Tongue (tissue), 2 donors: ENCODE measurements around the gene NIM1K. TPM values are rescaled to one million over a fixed set of nuclear protein-coding genes. Genes with fewer than 3 reads are reported as not detected.
"Not testable (repeated sequence)": the region's sequence is repeated elsewhere in the genome, so short reads cannot be mapped to it uniquely, and the experiment has no call there.

Experiments used
- DNase-seq: peaks from one replicate; pipeline ENCODE4 v3.0.0-alpha.2; 2015
- total RNA-seq: library from RNA; depleted of rRNA; stranded (reverse); fragments of >200 nt; gene quantifications from one replicate; pipeline ENCODE4 v1.2.3, GENCODE V29; 2014

NIM1K gene
- total RNA-seq, 1 donor from 2014 or later = 1.0 TPM

DNA sequence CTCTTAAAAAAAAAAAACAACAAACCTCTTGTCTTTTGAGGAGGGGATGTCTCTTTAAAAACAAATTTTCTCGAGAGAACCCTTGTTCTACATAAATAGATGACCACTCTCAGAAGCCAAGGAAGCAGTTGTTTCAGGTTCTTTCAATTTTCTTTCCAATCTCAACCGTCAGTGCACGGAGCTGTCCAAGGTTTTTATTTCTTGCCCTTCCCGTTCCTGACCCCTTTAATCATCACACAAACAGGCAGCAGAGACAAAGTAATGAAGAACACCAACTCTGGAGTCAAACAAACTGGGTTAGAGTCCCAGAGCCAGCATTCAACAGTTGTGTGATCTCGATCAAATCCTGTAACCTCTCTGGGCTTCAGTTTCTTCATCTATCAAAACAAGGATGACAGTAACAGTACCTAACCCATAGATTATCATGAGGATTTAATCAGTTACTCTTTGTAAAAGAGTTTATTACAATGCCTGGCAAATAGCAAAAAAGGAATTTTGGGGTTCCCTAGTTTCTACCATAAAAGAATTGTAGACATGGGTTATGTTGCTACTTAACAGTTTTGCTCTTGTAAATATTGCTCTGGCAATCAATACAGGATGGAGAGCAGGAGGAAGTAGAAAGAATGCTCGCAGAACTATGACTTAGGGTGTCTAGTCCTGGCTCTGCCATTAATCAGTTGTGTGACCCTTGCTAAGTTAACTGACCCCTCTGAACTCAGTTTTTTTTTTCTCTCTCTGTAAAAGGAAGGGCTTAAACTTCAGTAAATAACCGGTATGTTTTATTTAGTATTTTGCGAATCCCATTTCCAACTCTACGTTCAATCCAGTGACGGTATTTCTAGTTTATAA lies 1.0 kb upstream of the NIM1K start:
- DNase-seq = peak; percentile 55

DNA sequence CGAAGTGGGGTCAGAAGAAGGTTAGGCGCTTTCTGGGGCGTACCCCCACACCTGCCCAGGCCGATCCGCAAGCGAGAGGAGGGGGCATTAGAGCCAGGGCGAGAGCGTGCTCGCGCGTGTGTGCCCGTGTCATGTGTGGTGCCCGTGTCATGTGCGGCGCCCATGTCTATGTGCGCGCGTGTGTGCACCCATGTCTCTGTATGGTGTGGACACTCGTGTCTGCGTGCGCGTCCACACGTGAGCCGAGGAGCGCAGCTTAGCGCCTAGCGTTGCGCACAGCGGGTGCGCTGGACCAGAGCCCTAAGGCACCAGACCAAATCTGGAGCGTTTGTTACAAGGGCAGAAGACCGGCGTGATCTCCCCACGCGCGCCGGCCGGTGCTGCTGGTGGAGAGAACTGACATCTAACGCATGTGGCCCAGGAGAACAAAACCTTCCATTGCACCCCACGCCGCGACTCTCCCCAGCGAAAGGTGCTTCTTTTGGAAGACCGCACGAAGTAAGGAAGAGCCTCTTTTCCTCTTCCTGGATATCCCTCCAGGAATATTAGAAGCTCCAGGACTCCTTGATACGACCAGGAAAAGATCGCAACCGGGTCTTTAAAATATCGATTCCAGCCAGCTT lies 644 bp downstream of the NIM1K start:
- DNase-seq = peak; percentile 9

DNA sequence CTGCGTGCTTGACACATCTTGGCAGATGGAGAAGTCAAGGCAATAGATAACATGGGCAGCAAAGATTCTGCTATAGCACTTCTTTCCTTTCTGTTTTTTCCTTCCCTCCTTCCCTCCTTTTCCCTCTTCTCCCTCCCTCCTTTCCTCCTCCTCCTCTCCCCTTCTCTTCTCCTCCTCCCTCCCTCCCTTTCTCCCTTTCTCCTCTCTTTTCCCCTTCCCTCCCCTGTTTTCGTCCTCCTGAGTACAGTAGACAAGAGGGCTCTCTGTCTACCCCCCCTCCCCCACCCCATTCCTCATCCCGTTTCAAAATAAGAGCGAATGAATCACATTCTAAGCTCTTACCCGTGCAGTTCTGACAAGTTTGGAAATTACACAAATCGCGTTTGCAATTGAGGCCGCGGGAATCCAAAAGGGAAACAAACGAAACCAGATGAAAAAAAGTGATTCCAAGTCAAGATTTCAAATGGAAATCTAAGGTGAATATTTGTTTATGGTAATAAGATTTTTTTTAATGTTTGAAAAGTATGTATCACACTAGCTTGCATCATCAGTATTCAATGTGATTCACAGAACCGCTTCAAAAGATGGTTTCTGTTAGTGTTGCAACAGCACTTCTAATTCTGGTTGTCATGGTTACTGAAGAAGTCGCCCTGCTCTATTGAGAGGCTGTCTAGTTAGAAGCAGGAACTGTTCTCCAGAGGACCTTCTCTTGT lies 1.3 kb downstream of the NIM1K start:
- peak; percentile 65 for DNase-seq

DNA sequence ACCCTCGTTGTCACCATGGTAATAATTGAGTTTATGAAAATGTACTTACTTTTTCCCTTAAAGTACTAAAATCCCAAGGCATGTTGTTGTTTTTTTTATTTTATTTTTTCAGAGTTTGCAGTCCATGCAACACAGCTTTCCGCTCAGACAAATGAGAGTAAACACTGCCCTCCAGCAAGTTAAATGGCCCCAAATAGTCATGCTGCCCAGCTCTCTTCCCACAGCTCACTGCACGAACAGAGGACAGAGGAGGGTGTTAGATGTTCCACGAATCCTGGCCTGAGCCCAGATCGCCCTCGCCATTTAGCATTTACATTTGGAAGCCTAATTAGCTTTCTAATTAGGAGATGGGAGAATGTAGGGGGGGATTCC lies 1.9 kb downstream of the NIM1K start:
- DNase-seq = no peak

DNA sequence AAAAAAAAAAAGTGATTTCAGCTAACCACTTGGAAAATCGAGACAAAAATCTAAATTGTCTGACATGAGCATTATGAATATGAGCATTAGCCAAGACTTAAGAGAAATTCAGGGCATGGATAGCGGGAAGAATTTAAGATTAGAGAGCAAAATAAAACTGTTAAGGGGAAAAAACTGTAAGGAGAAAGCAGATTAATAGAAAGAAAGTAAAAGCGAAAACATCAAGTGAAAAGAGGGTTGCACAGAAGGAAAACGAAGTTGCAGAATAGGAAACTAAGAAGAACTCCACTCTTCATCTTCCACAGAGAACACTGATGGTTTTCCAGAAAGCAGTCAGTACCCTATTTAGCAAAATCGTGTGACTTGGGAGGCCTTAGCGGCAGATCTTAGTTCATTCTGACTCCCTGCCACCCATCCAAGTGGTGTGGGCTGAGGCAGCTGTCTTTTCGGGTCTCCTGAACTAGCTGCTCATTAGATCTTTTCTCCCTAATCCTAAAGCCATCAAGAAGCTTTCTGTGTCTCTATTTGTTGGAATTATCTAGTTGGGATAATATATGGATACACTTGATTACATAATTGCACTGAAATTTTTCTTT lies 3.7 kb downstream of the NIM1K start:
- no peak for DNase-seq

DNA sequence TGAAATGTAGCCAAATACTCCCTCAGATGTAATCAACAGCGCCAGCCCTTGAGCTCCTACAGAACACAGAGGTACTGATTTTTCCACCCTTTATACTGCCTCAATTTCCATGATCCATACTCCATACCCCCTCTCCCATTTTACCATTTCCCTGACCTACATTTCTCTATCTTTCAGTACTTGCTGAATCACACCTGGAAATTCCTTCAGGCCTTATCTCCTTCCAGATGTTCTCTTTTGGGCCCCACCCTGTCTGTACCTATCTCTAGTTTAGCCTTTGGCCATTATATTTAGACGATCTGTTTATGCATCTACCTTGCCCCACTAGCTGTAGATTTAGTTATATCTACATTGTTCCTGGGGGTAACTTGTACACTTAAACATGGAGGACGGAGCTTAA lies 5.5 kb downstream of the NIM1K start:
- no peak for DNase-seq

DNA sequence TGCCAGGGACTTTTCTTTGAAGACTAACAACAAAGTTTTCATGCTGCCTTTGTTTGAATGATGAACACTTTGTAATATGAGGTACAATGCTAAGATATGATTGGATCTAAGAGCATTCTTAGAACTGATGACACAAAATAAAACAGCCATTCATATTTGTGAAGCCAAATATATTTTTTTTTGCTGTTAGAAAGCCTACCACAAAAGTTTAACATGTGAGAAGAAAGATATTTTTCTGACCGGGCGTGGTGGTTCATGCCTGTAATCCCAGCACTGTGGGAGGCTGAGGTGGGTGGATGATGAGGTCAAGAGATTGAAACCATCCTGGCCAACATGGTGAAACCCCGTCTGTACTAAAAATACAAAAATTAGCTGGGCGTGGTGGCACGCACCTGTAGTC lies 9.4 kb downstream of the NIM1K start:
- not testable (repeated sequence) for DNase-seq

DNA sequence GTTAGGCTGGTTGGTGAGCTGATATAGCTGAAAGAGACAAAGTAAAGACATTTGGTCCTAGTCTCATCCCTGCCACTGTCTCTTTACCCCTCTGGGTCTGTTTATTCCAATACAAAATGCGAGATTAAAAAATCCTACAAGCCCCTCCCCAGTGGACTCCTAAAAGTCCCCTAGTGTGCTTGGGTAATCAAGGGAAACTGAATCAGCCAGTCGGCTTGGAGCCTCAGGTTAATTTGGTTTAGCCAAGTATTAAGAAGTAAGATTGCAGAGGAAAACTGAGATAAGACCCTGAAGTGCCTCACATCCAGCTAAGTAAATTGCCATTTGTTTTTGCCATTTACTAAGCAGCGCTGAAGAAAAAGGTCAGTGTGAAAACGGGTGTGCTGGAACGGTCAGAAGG lies 10.4 kb downstream of the NIM1K start:
- DNase-seq = no peak

DNA sequence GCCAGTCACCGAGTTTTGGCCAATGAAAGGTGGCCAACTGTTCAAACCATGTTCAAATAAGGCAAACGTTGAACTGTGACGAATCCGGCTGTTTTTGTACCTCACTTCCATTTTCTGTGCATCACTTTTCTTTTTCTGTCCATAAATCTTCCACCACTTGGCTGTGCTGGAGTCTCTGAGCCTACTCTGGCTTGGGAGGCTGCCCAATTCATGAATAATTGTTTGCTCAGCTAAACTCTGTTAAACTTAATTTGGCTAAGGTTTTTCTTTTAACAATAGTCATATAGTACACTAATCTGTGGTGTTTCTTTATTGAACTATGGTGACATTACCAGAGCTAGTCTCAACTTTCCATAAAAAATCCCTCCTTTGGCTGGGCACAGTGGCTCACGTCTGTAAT lies 11.3 kb downstream of the NIM1K start:
- DNase-seq = no peak

DNA sequence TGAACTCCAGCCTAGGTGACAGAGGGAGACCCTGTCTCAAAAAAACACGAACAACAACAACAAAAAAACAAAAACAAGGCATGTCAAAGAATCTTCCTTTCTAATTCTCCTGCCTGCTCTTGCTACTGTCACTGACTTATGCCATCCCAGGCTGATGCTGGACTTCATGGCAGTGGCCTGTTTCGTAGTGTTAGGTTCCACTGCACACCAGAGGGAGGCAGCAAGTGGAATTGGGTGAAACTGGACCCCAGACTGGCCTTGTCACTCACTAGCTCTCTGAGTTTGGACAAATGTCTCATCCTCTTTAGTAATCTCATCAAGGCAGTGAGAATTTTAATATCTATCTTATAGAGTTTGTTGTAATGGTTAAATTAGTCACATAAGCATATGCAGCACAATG lies 12.9 kb downstream of the NIM1K start:
- DNase-seq = no peak

DNA sequence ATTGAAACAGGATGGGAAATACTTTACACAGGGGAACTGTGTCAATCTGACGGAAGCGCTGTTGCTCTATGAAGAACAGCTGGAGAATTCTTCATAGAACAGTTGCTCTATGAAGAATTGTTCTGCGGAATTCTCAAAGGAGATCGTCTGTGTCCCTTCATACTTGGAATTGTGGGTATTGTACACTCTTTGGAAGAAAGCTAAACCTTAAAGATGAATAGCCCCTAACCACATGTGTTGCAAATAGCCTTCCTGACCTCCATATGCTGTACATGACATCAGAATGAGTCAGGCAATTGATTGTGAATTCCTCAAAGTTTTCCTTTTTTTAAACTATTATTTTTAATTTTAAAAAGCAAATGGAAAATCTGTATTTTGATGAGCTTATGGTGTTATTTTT lies 15.6 kb downstream of the NIM1K start:
- DNase-seq = no peak

DNA sequence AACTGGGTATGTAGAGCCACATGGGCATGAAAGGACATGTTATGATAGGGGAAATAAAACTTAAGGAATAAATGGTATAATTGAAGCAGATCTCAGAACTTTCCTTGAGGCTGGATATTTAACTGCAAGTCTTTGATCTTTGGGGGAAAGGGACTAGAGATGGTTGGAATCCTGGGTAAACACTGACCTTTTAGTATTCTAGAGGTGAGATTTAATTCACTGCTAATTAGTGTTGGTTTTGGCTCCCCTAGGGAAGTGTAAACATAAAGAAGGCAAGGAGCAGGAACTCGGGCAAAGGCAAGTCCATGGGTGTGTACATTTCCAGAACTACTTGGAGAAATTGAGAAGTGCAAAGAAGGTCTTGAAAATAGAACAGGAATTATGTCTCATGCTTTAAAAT lies 16.6 kb downstream of the NIM1K start:
- DNase-seq = no peak

DNA sequence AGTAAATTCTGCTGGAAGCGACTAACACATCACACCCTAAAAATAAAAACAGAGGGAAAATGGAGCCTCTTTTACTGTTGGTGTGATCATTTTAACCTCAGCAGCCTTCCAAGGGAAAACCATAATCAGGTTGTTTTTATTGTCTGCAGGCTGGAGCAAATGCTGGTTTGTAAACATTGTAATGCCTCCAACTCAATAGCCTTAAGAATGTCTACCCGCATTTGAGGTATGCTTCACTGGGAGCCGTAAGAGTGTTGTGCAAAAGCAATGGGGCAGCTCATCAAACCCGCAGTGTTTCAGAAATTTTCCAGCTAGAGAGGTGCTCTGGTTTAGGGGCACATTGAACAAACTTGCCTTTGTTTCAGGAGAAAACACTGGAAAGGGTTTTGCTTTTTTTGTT lies 17.0 kb downstream of the NIM1K start:
- no peak for DNase-seq

DNA sequence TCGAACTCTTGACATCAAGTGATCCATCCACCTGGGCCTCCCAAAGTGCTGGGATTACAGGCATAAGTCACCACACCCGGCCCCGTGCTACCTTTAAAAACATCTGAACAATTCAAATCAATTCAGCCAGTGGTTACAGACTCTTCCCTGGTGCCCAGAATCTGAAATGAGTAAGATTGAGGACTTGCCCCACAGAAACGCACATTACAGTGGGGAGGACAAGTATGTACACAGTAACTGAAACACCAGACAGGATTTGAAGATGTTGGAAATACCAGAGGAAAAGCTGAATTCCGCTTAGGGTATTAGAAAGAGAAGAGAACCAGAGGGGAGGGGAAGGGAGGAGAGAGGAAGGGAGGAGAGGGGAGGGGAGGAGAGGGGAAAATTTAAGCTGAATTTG lies 17.8 kb downstream of the NIM1K start:
- no peak for DNase-seq

DNA sequence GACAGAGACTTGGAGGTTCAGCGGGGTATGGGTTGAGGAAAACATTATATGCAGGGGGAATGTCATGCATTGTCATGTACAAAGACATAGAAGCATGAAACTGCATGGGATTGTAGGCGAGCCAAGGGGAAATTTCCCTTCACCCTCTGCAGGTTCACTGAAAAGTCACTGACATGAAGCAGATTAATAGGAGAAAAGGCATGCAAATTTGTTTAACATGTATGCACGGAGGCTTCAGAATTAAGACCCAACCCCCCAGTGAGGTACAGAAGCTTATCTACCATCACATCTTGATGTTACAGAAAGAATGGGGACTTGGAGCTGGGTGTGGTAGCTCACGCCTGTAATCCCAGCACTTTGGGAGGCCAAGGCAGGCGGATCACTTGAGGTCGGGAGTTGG lies 18.5 kb downstream of the NIM1K start:
- no peak for DNase-seq

DNA sequence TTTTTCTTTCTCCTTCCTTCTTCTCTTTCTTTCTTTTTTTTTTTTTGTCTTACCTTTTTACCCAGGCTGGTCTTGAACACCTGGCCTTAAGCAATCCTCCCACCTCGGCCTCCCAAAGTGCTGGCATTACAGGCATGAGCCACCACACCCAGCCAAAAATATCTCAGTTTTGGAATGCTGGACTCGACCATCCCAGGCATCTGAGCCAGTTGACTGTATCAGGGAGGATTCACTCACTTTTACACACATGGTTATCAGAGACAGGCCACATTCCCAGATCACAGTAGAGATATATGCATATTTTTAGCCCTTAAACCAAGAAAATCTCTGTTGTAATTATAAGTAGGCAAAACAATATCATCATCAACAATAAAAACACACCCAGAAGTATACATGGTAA lies 21.9 kb downstream of the NIM1K start:
- DNase-seq = no peak

DNA sequence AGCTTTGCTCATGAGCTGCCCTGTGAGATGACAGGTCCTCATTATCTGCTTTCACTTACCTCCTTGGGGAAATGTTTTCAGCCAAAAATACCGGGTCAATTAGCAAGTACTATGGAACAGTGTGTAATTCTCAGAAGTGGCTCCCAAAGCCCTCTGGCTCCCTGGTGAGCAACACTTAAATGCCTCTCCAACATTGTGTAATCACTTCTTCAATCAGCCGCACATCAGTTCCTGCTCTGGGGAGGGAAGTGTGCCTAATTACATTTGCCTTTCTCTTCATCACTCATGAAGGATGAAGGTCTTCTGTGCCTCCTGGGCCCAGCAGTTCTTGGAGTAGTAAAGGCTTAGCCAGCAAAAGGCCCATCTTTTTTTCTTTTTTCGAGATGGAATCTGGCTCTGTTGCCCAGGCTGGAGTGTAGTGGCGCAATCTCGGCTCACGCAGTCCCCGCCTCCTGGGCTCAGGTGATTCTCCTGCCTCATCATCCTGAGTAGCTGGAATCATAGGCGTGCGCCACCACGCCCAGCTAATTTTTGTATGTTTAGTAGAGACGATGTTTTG lies 23.1 kb downstream of the NIM1K start:
- DNase-seq = no peak

DNA sequence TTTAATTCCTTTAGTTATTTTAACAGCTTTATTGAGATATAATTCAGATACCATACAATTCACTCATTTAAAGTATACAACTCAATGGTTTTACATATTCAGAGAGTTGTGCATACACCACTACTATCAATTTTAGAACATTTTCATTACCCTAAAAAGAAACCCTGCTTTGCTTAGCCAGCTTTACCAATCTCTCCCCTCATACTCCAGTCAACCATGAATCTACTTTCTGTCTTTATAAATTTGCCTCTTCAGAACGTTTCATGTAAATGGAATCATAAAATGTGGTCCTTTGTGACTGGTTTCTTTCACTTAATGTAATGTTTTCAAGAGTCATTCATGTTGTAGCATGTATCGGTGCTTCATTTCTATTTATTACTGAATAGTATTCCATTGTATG lies 24.9 kb downstream of the NIM1K start:
- DNase-seq = no peak

DNA sequence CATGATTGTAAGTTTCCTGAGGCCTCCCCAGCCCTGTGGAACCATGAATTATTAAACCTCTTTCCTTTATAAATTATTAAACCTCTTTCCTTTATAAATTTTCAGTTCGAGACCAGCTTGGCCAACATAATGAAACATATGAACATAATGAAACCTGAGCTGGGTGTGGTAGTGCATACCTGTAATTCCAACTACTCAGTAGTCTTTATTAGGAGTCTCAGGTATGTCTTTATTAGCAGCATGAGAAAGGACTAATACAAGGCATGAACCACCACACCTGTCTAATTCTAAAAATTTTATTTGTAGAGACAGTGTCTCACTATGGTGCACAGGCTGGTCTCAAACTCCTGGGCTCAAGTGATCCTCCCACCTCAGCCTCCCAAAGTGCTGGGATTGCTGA lies 27.1 kb downstream of the NIM1K start:
- DNase-seq = no peak

DNA sequence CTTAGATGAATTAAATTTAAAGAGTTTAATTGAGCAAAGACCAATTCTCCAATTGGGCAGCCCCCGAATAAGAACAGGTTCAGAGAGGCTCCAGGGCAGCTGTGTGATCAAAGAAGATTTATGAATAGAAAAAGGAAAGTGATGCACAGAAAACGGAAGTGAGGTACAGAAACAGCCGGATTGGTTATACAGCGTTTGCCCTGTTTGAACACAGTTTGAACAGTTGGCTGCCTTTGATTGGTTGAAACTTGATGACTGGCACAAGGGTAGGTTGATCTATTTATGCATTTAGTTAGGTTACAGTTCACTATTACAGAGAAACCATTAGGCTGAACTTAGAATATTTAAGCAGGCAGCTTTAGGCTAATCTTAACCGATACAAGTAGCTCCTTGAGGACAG lies 29.5 kb downstream of the NIM1K start:
- no peak for DNase-seq

DNA sequence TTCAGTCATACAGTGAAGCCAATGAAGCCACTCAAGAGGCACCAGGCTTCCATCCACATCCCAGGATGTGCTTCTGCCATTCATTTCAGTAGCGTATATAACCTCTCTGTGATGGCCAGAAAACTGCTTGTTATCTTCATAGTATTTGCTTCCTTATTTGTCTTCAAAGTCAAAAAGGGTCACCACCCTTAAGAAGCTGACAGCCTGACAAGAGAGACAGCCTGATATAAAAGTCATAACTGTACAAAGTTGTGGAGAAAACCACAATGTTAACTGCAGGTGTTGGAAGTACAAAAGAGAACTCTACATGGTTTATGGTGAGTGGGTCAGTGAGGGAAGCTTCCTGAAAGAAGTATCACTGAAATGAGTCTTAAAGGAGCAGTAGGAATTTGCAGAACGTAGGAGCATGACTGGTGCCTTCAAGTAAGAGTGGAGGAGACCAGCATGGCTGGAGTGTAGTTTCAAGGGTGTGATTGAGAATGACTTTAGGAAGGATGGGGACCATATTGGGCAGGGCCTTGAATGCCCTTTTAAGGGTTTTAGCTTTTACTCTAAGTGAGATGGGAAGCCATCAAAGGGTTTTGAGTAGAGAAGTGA lies 33.7 kb downstream of the NIM1K start:
- DNase-seq = no peak

DNA sequence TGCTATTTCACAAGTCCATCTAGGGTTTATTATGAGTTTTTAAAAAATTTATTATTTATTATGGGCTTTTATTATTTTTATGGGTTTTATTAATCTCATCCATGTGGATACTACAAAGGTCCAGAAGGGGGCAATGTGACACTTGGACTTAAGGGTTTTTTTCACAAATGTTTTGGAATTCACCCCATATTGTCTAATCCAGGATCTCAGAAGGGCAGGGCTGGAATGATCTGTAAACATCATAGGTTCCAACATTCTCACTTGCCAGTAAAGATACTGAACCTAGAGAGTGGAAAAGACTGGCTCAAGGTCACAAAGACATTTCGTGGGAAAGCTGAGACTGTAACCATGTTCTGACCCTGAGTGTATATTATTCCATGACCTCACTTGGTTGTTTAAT lies 35.6 kb downstream of the NIM1K start:
- peak; percentile 15 for DNase-seq
